Esophagus muscularis mucosa (tissue), 4 donors: ENCODE measurements around the gene UACA. TPM values are rescaled to one million over a fixed set of nuclear protein-coding genes. Genes with fewer than 3 reads are reported as not detected.

Experiments
- DNase-seq: peaks from one replicate; pipeline ENCODE4 v3.0.0-alpha.2; 2017; ENCODE audit errors: extremely low spot score
- H3K27ac ChIP-seq, 4 donors: fragments of 200-600 bp; sonication (generic); replicated peaks in 1 of 4; 1 replicate in 3 of 4; 2 replicates in 1 of 4; pipeline ENCODE4 v1.5.1; 2016 to 2019; ENCODE audit warnings: mild to moderate bottlenecking in 1 of 4
- H3K27me3 ChIP-seq, 4 donors: fragments of 200-600 bp; sonication (generic); one replicate each; pipeline versions ENCODE4 v1.5.1 to v1.6.0; 2016 to 2019
- H3K36me3 ChIP-seq, 4 donors: fragments of 200-600 bp; sonication (generic); one replicate each; pipeline ENCODE4 v1.5.1; 2016 to 2019
- H3K4me1 ChIP-seq, 4 donors: fragments of 200-600 bp; sonication (generic); one replicate each; pipeline ENCODE4 v1.5.1; 2016 to 2019
- H3K4me3 ChIP-seq, 4 donors: fragments of 200-600 bp; sonication (generic); 1 replicate in 2 of 4; 2 replicates in 2 of 4; pipeline ENCODE4 v1.5.1; 2016 to 2019; ENCODE audit warnings: mild to moderate bottlenecking in 4 of 4, moderate library complexity in 1 of 4
- H3K9me3 ChIP-seq, 4 donors: fragments of 200-600 bp; sonication (generic); 1 replicate in 3 of 4; 2 replicates in 1 of 4; pipeline ENCODE4 v1.5.1; 2016 to 2019
- CTCF ChIP-seq, 3 experiments: fragments of 200-600 bp in 2 of 3; fragments of 450-650 bp in 1 of 3; sonication (generic) in 2 of 3; IDR thresholded peaks; one replicate each; pipeline ENCODE4 v1.5.1; 2017 to 2019; ENCODE audit warnings: antibody characterized with exemption in 3 of 3, mild to moderate bottlenecking in 2 of 3, moderate library complexity in 1 of 3
- EP300 ChIP-seq: sonication (generic); formaldehyde crosslinking; IDR thresholded peaks from one replicate; pipeline ENCODE4 v1.6.1; 2017; ENCODE audit warnings: antibody characterized with exemption
- POLR2A ChIP-seq: fragments of 450-650 bp; IDR thresholded peaks from one replicate; pipeline ENCODE4 v1.6.1; 2017; ENCODE audit warnings: antibody characterized with exemption, moderate library complexity, mild to moderate bottlenecking, low read depth
- POLR2AphosphoS5 ChIP-seq, 2 donors: sonication (generic); formaldehyde crosslinking; IDR thresholded peaks; one replicate each; pipeline ENCODE4 v1.6.1; 2017; ENCODE audit warnings: antibody characterized with exemption in 2 of 2
- WGBS: methylation state at CpG from one replicate; pipeline ENCODE4 v1.1.5; 2018; 5-methylcytosine and 5-hydroxymethylcytosine counted together
- intact Hi-C: fragments of 100-400 bp; cut with DNase I; formaldehyde crosslinking; loops from one replicate; pipeline ENCODE4 v1.15.1; 2023
- total RNA-seq, 4 donors: library from RNA; depleted of rRNA; stranded (reverse); fragments of >200 nt; gene quantifications; one replicate each; pipeline versions ENCODE4 v1.1.0 to v1.2.1, GENCODE V29; 2016

Gene UACA
- total RNA-seq, 4 donors from 2014 or later: 23.9 to 40.7 (median 28.9) TPM

DNA sequence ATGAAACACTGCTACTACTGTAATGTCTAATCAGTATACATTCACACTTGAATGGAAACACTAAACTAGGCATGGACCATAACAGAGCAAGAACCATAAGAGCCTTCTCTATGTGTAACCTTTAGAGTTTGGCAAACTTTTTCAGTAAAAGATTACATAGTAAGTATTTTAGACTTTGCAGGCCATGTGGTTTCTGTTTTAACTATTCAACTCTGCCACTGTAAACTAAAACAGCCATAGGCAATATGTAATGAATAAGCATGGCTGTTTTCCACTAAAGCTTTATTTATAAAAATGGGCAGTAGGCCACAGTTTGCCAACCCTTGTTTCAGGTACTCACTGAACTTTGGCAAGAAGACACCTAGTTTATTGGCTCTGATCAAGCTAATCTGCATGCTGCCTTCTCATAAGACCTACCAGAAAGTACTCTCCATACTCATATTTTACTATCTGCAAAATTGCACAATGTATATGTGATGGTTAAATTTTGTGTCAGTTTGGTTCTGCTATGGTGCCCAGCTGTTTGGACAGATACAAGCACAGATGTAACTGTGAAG, 46.0 kb downstream of the UACA start:
- TF ChIP-seq EP300 (no peak), POLR2A (no peak), CTCF (IDR thresholded peaks at IDR 0.05) (no peak), POLR2AphosphoS5 (IDR thresholded peaks at IDR 0.05) (no peak)
- Histone ChIP-seq H3K27me3 (no peaks in the 10 kb centered on the region), H3K4me1 (peaks cover 66 to 77% (median 75%) of the 10 kb centered on the region in 4 donors), H3K36me3 (peaks cover 0 to 4% (median 0%) of the 10 kb centered on the region in 4 donors), H3K4me3 (no peak overlapping the region), H3K9me3 (no peaks in the 10 kb centered on the region), H3K27ac (peak overlapping the region; percentile 52 to 70 (median 62))
- intact Hi-C loops: no loop called here
- DNase-seq: no peak

GRCh38 chr15:70715840-70716485, 47.4 kb downstream of the UACA start:
- Histone ChIP-seq H3K27ac (peak overlapping the region; percentile 55 to 70 (median 62)), H3K4me1 (peaks cover 66 to 82% (median 75%) of the 10 kb centered on the region in 4 donors), H3K9me3 (no peaks in the 10 kb centered on the region), H3K4me3 (no peak overlapping the region), H3K36me3 (peaks cover 0 to 2% (median 0%) of the 10 kb centered on the region in 4 donors), H3K27me3 (no peaks in the 10 kb centered on the region)
- WGBS: 56% methylated on average over 6 of the region's 6 CpGs
- no peak for DNase-seq
- intact Hi-C loops: no loop called here
- no peak for TF ChIP-seq POLR2AphosphoS5 (IDR thresholded peaks at IDR 0.05)
- TF ChIP-seq POLR2A: no peak
- no peak for TF ChIP-seq CTCF (IDR thresholded peaks at IDR 0.05)
- TF ChIP-seq EP300: no peak

- 14% methylated on average over 3 of the region's 3 CpGs for WGBS
- peak overlapping the region; percentile 55 to 70 (median 65) for H3K27ac ChIP-seq
- peaks cover 60 to 69% (median 67%) of the 10 kb centered on the region in 4 donors for H3K4me1 ChIP-seq
These were observed 48.8 kb downstream of the UACA start for GRCh38 chr15:70714565-70714964.

DNA sequence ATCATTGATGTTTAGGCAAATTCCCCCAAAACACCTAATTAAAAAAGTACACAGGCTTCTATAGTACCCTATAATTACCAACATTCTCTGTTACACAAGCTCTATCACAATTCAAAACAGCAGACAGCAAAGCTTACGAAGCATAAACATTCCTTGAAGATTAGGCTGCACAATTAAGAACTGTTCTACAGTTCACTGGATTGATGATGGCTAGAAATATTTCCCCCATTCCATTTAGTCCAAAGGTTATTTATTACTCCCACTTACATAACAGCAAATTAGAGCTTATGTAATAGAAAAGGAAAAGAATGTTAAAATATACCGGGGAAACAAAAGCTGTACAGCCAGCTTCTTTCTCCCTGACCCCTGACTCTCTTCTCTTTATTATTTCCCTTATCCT, 49.3 kb downstream of the UACA start:
- peak overlapping the region in 2 of 4 donors; percentile 5 to 28 for H3K4me3 ChIP-seq
- peaks cover 60 to 68% (median 67%) of the 10 kb centered on the region in 4 donors for H3K4me1 ChIP-seq
- no peaks in the 10 kb centered on the region for H3K27me3 ChIP-seq
- DNase-seq: no peak
- no peaks in the 10 kb centered on the region for H3K9me3 ChIP-seq
- WGBS: 23% methylated on average over 2 of the region's 2 CpGs
- H3K36me3 ChIP-seq: no peaks in the 10 kb centered on the region
- no peak for TF ChIP-seq POLR2A
- no peak for TF ChIP-seq EP300
- TF ChIP-seq POLR2AphosphoS5 (IDR thresholded peaks at IDR 0.05): no peak
- no peak for TF ChIP-seq CTCF (IDR thresholded peaks at IDR 0.05)
- intact Hi-C loops: no loop called here
- H3K27ac ChIP-seq: peak overlapping the region; percentile 55 to 70 (median 65)

More at GRCh38 chr15:70714565-70714964, 48.8 kb downstream of the UACA start:
- intact Hi-C loops: no loop called here
- Histone ChIP-seq H3K9me3 (no peaks in the 10 kb centered on the region), H3K36me3 (no peaks in the 10 kb centered on the region), H3K4me3 (peak overlapping the region in 1 of 4 donors; percentile 28), H3K27me3 (no peaks in the 10 kb centered on the region)
- TF ChIP-seq EP300 (no peak), POLR2AphosphoS5 (IDR thresholded peaks at IDR 0.05) (no peak), CTCF (IDR thresholded peaks at IDR 0.05) (no peak), POLR2A (no peak)
- DNase-seq: no peak
